Activated gamma-delta T cell treated with Interleukin-2 at 50 U/mL for 16 hours (primary cell): ENCODE results near the gene SASH1.

Experiments
- DNase-seq: peaks from one replicate; pipeline ENCODE4 v3.0.0-alpha.2; 2020

The SASH1 gene

DNA sequence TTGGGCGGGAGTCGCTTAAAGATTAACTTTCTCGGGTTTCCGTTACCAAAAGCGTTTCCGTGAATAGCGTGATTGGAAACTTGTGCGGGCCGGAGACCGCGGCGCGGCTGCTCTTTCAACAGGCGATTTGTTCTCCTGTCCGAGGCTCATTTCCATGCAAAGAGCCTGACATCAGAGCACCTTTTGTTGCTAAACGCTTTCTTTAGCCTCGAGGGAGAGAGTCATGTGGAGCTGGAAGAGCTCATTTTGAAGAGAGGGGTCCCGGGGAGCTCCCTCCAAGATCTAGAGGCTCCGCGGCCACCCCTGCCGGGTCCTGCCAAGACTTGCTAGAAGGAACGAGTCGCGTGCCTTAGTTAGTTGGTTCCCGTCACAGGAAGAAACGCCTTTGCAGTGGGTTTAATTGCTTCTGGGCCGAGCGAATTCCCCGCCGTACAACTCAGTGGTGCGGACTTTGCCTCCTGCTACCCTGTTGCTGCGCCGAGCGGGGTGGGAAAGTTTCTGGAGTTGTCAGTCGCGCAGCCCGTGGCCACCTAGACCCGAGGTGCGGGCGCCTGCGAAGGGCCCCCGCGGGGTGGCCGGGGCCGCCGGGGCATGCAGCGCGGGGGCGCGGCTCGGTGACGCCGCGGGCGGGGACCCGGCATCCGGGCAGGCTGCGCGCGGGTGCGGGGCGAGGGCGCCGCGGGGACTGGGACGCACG lies at the start of gene SASH1:
Gene SASH1, plus strand, starts transcription at position 489 of the 697 bp plus-strand sequence. CDS start 230 bp downstream, outside the sequence.
- DNase-seq = no peak

DNA sequence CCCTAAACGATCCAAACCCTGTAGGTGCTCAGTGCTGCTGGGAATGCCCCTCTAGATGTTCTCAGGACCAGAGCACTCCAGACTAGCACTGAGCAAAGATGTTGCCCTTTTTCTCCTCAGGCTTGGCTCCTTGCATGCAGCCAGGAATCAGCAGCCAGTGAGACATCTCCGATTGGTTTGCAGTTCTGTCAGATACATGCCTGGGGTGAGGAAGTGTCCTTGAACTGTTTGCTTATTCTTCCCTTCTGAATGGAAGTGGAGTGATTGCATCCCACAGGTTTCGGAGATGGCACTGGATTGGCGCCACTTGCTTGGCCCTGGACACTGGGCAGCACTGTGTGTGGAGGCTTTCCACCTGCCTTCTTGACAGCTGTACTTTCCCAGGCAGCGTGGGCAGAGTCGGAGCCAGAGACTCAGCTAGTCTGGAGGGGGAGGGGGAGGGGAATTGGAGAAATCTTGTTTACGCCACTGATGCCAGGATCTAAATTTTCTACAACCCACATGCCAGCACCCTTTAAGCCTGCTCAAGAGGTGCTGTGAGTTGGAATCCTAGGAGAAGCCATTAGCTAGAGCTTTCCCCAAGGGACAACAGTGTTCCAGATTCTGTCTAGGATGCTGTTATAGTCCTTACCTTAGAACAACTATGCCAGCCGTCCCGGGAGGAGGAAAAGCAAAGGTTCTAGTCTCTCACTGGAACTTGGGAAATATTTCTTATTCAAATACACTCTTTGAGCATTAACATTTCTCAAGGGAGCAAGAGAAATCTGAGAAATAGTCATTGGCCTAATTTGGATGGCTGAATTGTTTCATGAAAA lies 49.2 kb upstream of the SASH1 start:
- DNase-seq = no peak

DNA sequence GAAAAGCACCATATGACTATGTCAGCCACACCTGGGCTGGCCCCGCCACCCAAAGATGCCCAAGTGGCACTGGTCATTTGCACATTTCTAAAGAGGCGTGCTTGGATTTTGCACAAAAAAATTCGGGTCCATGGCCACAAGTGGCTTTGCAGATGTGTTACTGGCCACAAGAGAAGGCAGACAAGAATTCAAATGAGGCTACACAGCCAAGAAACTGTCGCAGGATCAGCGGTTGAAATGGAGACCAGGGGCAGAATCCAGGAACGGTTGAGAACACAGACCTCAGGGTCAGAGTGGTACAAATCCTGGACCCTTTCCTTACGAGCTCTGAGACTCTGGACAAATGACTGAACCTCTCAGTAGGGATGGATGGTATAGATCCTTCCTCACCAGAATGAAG lies 48.6 kb upstream of the SASH1 start:
- DNase-seq = no peak

DNA sequence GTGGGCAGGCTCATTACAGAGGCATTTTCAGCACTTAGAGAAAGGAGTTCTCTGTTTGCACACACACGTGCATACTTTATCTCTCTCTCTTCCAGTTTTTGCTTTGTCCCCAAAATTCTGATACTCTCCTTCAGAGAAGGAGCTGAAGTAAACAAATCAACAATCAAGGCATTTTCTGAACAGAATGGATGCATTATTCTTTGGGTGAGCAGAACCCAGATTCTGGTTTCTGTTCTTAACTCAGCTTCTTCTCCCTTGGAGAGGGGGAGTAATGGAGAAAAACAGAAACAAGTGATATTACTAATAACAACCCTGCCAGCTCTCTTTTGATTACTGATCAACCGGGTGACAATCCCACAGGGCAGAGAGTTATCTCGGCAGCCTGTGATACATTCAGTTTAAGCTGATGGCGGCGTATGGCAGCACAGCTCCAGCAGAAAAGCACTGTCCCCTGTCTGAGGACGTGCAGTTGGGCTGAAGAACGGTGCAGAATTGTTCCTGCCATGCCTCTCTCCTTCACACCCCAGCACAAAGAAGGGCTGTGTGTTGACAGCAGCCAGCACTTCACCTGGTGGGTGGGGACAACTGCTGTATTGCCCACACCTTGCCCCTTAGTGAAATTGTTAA lies 47.3 kb upstream of the SASH1 start:
- no peak for DNase-seq

DNA sequence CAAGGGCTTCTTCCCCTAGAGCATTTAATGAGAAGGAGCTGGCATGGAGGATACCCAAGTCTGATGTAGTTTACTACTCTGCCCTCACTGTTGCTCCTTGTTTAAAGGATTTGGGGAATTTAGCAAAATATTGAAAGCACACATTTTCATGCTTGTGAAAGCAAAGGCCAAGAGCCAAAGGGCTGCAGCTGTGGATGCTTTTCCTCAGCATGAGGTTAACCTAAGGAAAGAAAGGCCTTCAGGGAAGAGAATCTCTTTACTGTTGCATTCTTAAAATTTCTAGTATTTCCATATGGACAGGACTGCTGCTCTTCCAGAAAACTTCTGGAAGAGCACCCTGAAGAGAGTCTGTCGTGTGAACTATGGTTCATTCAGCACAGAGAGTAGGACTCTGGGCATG lies 45.9 kb upstream of the SASH1 start:
- DNase-seq = no peak

DNA sequence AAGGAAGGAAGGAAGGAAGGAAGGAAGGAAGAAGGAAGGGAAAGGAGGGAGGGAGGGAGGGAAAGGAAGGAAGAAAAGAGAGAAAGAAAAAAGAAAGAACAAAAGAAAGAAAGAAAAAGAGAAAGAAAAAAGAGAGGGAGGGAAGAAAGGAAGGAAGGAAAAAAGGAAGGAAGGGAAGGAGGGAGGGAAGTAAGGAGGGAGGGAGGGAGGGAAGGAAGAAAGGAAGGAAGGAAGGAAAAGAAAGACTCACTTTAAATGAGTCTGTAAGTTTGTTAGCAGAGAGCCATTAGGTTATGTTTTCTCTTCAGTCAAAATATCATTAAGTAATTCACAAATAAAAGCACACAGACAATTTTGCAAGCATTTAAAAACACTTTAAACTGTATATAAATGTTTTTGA lies 44.0 kb upstream of the SASH1 start:
- no peak for DNase-seq

DNA sequence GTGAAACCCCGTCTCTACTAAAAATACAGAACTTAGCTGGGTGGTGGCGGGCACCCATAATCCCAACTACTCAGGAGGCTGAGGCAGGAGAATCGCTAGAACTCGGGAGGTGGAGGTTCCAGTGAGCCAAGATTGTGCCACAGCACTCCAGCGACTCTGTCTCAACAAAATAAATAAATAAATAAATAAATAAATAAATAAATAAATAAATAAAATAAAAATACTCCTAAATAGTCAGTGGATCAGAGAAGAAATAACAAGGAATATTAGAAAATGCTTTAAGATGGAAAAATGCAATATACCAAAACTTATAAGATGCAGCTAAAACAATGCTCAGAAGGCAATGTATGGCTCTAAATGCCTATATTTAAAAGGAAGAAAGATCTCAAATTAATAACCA lies 39.0 kb upstream of the SASH1 start:
- no peak for DNase-seq

DNA sequence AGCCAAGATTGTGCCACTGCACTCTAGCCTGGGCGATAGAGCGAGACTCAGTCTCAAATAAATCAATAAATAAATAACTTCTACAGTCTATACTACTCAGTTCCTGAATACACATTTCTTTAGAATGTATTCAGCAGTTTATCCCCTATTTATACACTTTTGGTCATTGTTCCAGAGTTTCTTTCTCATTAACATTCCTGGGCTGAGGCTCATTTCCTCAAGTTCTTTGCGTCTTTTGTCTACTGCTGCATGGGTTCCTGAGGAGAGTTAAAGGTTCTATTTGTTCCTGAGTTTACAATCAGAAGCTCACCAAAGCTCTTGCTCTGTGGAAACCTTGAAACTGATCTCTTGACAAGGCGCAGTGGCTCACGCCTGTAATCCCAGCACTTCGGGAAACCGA lies 37.7 kb upstream of the SASH1 start:
- no peak for DNase-seq

DNA sequence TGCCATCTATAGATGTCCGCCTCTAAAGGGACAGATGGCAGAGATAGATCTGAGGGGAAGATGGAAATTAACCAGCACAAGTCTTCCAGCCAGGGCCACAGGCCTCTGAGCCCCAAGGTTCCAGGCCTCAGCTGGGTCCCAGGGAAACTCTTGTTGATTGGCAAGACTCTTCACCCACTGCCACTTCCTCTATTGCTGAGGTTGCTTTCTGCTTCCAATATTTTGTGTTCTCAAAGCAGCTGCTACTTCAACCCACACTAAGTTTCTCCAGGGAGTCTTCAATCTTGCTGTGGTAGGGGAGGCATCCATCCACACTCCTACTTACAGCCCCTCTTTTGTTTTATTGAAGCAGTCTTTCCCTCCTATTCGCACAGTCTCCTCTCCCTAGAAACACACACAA lies 36.4 kb upstream of the SASH1 start:
- DNase-seq = no peak

DNA sequence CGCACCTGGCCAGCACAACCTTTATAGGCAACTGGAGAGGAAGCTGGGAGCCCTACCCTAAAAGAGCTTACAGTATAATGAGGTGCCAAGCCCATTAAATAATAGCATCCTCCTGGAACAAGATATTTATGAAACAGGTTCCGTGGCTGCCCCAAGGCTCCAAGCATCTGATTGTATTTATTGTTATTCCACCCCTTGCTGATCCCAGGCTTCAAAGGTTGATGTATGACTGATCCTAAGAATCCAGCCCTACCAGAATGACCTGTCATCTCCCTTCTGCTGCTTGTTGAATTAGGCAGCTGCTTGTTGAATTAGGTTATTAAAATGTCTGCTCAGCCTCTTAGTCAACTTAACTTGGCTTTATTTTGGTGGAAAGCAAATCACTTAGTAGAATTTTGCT lies 35.2 kb upstream of the SASH1 start:
- DNase-seq = no peak

DNA sequence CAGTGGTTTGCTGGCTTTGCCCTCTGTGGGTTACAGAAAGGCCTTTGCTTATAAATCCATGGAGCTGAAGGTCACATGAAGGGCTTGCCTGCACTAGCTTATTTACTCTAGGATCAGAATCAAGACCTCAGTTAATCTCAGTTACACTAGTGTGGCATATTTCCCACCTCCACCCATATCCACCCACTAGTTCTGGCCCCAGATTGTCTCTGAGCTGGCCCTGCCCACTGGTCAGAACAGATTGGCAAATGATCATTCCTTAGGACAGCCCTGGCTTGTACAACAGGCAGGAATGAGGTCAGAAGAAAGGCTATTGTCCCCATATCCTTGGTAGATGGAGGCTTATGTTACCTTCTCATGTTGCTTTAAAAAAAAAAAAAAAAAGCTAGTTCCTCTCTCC lies 33.3 kb upstream of the SASH1 start:
- DNase-seq = no peak

DNA sequence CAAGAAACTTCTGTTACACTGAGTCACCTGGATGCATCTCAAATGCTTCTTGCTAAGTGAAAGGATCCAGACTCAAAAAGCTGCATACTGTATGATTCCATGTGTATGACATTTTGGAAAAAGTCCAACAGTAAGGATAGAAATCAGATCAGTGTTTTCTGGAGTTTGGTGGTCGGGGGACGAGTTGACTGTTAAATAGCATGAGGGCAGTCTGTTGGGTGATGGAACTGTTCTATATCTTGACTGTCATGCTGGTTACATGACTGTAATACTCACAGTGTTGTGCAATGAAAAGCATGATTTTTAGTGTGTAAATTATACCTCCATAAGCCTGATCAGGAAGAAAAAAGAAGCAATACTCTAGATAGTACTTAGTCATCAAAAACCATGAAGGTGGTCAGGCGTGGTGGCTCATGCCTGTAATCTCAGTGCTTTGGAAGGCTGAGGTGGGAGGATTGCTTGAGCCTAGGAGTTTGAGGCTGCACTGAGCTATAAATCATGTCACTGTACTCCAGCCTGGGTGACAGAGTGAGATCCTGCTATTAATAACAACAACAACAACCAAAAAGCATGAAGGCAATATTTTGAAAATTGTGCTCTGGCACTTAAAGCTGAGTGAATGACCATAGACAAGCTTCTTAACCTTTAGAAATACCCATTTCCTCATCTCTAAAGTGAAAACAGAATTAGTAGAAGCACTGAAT lies 30.5 kb upstream of the SASH1 start:
- DNase-seq = no peak

DNA sequence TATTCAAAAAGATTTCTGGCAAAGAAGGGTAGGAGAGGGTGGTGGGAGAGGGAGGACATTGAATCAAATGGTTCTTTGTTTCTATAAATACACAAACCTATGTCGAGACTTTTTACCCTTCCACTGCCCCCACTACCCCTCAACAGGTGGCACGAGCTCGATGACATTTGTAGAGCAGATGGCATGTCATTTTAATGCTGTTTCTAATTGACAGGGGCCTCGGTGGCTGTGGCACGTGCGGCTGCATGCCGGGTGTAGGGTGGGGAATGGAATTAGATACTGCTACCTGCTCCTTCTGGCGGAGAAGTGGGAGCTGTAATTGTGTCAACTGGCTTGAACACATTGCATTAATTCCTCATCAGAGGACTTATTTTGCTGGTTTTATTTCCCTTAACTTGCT lies 29.1 kb upstream of the SASH1 start:
- no peak for DNase-seq

DNA sequence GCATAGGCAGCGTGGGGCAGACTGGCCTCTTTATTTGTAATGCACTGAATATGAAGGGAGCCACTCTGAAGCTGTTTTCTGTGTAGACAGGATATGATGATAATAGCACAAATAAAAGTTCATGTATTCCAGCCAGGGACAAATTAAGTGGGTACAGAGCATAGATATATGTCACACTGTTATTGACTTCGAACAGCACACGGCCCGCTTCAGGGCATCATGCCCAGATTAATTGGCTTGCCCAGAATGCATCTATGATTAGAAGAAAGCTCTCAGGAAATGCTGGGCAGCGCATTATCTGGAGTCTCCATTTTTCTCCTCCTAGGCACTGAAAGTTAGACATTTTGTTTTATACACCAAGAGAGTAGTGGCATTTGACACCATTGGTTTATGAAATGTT lies 26.3 kb upstream of the SASH1 start:
- DNase-seq = no peak

DNA sequence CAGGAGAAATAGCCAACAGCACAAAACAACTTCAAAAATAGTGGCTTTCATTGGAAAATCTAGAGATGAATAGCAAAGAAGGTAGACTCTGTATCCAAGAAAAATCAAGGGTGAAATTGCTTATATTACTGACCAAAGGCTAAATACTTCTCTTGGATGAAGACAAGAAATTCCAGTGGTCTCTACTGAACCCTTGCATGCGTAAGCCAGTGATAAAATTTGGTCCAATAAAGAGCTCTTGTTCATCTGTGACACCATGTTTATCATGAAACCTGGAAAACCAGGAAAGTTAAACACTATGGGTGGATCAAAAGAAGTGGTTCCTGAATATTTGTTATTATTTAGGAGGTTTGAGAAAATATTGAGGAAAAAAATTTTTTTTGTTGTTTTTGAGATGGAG lies 25.6 kb upstream of the SASH1 start:
- DNase-seq = no peak

DNA sequence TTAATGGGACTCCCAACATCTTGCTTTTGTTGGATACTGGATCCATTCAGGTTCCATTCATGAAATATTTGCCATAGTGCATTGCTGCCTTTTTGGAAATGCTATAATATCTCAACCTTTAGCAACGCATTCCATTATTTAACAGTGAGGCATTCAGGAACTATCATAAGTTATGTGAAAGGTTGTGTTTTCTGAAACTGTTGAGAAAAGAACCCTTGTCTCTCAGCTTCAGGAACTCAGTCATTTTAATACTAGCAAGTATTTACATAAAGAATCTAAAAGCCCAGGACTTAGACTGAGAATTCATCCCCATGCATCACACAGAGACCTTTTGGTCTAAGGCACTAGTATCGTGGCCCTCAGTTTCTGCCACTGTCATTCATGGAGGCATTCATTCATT lies 24.9 kb upstream of the SASH1 start:
- DNase-seq = no peak

DNA sequence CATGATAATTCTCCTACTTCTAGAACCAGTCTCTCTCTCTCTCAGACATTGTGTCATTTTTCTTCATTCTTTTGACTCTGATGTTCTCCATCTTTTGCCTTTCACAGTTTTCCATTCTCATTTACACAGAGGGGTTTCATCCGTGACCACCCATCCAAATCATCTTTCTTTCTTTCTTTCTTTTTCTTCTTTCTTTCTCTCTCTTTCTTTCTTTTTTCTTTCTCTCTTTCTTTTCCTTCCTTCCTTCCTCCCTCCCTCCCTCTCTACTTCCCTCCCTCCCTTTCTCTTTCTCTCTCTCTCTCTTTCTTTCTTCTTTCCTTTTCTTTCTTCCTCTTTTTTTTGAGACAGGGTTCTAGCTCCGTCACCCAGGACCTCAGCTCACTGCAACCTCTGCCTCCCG lies 19.9 kb upstream of the SASH1 start:
- no peak for DNase-seq

DNA sequence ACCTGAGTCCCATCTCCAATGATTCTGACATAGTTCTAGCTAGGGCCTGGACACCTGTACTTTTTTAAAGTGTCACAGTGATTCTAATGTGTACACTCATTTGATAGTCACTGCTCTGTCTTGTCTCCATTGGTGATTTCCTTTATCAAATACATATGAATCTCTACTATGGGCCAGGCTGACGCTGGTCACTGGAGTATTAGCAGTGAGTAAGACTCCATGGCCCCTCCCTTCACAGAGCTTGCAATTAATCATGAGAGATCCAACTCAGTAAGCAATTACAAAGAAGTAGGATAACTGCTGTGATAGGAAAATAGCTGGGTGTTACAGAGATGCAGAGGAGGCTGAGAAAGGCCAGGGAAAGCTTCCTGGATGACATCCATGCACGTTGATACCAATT lies 19.3 kb upstream of the SASH1 start:
- no peak for DNase-seq

DNA sequence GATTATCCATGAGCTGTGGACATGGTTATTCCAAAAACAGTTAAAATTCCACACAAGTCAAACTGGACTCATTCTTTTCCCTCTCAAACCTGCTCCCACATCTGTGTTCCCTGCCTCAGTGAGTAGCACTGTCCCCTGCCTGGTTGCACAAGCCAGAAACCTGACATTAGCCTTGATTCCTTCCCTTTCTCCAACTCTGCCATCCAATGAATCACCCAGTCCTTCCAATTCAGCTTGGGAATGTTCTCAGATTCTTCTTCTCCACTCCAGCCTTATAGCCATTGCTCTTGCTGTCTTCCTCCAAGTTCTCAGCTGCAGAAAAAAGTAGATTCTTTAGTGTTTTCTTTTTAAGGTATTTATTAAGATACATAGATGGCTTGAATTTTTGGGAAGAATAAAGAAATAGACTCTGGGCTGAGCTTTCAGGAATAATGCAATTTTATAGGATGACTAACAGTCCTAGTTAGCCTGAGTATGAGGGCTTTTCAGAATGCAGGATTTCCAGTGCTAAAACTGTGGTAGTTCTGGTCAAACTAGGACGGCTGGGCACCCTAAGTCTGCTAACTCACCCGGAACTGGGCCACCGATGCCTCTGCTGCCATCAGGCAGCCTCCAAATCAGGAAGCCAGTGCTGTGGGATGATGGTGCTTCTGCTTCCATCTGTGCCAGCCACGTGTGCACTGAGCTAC lies 18.2 kb upstream of the SASH1 start:
- no peak for DNase-seq

DNA sequence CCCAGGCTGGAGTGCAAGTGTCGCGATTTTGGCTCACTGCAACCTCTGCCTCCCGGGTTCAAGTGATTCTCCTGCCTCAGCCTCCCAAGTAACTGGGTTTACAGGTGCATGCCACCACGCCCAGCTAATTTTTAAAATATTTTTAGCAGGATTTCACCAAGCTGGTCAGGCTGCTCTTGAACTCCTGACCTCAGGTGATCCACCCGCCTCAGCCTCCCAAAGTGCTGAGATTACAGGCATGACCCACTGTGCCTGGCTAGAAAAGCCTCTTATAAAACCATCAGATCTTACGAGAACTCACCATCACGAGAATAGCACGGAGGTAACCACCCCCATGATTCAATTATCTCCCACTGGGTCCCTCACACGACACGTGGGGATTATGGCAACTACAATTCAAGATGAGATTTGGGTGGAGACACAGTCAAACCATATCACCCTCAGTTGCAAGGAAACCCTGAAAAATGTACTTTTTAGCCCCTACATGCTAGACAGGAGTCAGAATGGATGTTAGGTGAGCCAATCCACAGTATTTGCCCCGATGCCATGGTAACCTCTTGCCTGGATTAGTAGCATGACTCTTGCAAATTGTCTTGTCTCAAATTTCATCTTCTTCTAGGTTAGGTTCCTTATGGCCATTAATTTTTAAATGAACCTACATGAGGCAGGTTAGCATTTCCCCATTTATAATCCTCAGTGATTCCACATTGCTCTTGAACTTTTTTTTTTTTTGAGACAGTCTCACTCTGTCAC lies 17.1 kb upstream of the SASH1 start:
- DNase-seq = no peak

DNA sequence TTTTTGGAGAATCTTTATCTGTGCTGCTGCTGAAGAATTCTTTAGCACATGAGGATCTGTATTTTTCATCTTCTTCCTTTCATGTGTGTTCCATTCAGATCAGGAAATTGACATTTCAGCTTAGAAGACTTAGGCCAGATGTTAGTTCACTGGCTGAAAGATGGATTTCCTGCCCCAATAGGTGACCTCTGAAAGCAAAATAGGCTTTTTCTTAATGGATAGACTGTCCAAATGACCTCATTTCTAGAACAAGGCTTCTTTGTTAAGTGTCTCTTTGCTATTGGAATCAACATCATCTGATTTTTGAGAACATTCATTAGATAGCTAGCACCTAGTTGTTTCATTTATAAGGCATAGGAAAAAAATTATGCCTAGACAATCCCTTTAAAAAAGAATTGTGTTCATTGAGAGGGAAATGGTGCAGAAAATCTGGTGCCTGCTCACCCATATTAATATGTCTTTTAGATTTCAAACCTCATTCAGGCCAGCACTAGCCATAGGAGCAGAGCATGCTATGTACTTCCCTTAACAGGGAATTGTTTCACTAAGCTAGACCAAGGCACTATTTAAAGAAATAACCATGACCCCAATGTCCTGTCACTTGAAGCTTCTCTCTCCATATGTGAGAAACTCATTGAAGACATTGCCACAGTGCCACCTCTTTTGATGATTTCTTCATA lies 13.6 kb upstream of the SASH1 start:
- no peak for DNase-seq
